Nucleus accumbens (tissue), 56 donors: Measurements from ENCODE around the gene PSMD8.
"Not testable (repeated sequence)": the region's sequence is repeated elsewhere in the genome, so short reads cannot be mapped to it uniquely, and the experiment has no call there.

Source experiments
- DNase-seq, 56 donors: peaks; one replicate each; lab custom pipeline; 2025; lab: John Stamatoyannopoulos, UW

The PSMD8 gene

GRCh38 chr19:38409631-38410133 lies 35.3 kb downstream of the PSMD8 start:
- DNase-seq, result no peak

- DNase-seq, result not testable (repeated sequence)
Measured at GRCh38 chr19:38410407-38410806, 36.0 kb downstream of the PSMD8 start.

DNA sequence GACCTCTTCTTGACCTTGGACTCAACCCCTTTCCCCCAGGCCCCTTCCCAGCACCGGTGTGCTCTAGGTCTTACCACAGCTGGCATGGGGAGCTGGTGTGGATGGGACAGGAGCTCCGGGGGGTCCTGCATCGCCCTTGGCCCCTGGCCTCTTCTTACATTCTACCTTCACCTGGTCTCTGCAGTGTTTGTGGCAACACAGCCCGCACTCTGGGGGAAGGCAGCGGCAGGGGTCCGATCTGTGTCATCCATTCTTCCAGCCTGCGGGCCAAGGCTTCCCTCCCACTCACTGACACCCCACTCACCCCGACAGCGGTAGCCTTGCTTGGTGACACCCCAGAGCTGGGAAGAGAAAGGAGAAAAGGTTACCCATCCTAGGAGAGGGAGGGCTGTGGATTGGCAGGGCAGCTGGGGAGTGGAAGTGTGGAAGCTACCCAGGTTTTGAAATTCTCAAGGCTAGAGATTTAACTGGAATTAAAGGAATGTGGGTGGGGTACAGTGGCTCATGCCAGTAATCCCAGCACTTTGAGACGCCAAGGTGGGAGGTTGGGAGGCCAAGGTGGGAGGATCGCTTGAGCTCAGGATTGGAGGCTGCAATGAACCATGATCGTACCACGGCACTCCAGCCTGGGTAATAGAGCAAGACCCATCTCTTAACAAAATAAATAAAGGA lies 36.8 kb downstream of the PSMD8 start:
- no peak for DNase-seq

DNA sequence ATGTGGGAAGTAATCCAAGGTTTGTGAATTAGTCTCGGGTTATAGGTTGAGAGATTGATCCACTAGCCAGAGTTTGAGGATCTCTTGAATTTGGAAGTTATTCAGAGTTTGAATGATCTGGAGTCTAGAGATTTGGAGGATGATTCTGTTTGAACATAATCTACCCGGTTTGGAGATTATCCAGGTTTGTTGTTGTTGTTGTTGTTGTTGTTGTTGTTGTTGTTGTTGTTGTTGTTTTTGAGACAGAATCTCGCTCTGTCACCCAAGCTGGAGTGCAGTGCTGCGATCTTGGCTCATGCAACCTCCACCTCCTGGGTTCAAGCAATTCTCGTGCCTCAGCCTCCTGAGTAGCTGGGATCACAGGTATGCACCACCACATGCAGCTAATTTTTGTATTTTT lies 37.5 kb downstream of the PSMD8 start:
- not testable (repeated sequence) for DNase-seq

DNA sequence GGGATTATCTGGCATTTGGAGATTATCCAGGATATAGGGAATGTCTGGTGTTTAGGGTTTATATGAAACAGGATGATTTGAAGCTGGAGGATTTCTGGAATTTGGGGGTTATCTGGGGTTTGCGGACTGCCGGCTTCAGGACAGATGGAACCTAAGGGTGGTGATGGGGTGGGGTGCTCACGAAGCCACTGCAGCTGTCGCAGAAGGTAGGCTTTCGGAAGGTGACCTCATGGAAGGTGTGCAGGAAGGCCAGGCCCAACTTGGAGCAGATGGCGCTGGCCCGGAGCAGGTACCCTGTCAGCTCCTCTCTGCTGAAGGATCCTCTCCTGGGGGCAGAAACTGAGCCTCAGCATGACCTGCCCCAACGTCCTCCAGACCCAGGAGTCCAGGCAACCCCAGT lies 38.1 kb downstream of the PSMD8 start:
- no peak for DNase-seq

- DNase-seq, result no peak
Measured at GRCh38 chr19:38412961-38413360, 38.6 kb downstream of the PSMD8 start.

DNA sequence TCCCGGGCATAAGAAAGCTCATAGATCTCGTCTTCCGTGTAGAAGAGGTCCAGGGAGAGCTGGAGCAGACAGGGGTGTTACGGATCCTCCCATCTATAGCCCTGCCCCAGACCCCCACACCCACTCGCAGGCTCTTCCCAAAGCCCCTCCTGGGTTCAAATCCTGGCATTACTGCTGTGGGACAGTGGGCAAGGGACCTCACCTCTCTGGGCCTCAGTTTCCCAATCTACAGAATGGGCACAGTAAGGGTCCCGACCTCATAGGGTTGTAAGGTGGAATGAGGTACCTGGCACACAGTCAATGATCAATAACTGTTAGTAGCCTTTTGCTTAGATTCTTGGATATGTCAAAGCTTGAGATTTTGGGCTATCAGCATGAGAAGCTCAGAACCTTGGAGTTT lies 39.0 kb downstream of the PSMD8 start:
- DNase-seq, result no peak

DNA sequence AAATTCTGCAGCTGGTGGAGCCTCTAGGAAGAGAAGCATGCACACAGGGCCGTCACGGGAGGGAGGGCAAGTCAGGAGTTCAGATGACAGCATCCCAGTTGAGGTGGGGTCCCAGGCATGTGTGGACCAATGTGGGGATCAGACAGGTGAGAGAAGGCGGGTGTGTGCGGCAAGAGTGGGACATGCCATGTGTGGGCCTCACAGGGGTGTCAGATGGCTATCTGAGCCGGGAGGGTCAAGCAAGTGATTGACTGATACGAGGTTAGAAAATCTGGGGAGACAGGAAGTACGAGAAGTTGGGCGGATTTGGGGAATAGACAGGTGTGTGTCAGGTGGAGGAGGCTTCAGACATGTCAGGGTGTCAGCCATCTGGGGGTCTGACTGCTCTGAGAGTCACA lies 42.8 kb downstream of the PSMD8 start:
- no peak for DNase-seq

DNA sequence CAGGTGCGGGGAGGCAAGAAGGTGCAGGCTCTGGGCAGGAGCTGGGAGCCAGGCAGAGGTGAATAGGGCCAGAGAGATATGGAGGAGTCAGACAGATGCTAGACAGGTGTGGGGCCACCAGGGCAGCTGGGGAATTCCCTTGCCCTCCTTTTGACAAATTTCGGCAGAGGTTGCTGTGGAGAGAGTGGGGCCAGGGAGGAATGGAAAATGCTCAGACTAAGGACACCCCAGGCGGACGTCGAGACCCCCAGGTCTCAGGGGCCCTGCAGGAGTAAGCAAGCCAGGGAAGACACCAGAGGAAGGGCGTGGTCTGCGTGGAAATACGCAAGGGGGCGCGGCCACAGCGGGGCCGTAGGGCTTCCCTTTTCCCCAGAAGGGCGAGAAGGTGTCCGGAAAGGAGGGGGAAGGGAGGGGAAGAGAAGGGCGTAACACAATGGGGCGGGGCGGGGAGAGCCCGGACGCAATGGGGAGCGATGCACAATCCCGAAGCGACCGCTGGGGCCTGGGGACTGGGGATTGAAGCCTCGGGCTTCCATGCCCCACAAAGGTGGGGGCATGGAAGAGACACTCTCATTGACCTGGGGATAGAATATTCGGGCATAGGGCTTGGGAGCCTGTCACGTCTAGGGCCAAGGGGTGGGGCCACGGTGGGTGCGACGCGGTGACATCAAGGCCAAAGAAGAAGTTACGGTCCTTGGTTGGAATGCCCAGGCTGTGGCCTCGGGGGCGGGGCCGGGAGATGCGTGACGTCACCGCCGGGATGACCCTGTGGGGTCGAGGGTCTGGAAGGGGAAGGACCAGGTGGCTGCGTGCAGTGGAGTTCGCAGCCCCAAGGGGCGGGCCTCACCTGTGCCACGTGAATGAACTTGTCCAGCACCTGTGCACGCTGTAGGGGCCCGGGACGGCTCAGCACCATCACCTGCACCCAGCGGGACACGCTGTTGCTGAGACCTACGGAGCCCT lies 43.5 kb downstream of the PSMD8 start:
- peak in 5 of 56 donors; percentile 4 to 73 (median 15) for DNase-seq

DNA sequence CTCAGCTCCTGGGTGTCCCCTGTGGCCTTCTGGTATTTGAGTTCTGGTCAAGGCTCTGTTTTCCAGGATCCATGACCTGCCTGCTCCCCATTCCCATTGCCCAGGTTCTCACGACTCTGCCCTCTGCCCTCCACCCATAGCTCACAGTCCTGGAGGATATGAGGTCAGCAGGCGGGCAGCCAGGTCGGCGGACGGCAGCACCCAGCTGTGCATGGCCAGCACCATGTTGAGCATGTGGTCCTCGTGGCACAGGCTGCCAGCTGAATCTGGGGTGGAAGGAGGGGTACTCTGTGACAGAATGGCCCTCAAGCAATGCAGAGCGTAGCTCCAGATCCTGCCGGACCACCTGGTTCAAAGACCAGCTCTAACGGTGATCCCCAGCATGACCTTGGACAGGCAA lies 46.6 kb downstream of the PSMD8 start:
- no peak for DNase-seq

DNA sequence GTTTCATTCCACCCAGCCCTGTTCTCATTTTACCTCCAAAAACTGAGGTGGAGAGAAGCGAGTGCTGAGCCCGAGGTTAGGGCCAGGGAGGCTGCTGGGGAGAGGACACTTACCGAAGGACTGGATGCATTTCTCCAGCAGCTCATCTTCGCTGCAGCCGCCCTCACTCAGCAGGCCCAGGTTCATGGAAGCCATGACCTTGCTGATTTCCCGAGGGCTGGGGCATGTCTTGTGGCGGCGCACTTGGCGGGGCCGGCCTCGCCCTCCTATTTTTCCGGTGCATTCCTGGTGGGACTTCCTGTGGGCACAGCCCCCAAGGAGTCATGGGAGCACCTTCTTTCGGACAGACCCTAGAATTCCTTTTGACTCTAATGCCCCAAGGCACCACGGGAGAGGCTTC lies 47.5 kb downstream of the PSMD8 start:
- no peak for DNase-seq

DNA sequence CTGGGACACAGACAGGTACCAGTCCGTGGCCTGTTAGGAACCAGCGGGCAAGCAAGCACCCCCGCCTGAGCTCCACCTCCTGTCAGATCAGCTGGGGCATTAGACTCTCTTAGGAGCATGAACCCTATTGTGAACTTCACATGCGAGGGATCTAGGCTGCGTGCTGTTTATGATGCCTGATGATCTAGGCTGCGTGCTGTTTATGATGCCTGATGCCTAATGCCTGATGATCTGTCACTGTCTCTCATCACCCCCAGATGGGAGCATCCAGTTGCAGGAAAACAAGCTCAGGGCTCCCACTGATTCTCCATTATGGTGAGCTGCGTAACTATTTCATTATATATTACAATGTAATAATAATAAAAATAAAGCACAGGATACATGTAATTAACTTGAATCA lies 48.1 kb downstream of the PSMD8 start:
- DNase-seq, result no peak

DNA sequence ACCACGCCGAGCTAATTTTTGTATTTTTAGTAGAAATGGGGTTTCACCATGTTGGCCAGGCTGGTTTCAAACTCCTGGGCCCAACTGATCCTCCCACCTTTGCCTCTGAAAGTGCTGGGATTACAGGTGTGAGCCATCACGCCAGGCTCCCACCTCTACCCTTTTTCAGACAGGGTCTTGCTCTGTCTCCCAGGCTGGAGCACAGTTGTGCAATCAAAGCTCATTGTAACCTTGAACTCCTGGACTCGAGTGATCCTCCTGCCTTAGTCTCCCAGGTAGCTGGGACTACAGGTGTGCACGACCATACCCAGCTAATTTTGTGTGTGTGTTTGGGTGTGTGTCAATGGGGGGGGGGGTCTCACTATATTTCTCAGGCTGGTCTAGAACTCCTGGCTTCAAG lies 49.9 kb downstream of the PSMD8 start:
- DNase-seq, result no peak

GRCh38 chr19:38425222-38425809 lies 50.9 kb downstream of the PSMD8 start:
- no peak for DNase-seq

DNA sequence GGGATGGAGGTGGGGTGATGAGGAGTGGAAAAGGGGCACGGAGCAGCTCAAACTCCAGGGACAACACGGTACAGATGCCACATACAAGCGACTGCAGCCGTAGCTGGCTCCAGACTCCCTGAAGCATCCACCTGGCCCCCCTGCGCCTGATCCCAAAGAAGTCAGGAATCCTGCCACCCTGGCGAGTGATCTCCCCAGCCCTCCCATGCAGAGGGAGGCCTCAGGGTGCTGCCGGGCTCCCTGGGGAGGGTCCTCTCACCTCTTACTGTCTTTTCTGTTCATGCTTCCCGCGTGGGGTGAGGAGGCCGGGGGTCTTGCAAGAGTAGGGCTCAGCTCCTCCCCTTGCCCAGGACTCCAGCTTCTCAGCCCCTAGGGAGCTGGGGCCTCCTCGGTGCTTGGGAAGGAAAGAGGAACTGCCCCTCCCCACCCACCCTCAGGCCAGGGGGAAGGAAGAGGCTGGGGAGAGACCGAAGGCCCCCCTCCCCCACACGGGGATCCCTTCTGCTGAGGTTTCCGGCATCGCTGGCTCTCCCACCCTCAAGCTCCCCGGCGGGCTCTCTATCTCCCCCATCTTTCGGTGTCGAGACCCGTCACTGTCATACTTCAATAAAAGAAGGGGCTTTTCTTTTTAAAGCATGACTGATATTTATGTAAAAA lies 51.6 kb downstream of the PSMD8 start, which contains the start of gene RASGRP4:
TSS of gene RASGRP4 (minus strand) at position 410 of the 657 bp plus-strand sequence. CDS start at position 282, 128 bp downstream.
- peak in 17 of 56 donors; percentile 0 to 36 (median 7) for DNase-seq

DNA sequence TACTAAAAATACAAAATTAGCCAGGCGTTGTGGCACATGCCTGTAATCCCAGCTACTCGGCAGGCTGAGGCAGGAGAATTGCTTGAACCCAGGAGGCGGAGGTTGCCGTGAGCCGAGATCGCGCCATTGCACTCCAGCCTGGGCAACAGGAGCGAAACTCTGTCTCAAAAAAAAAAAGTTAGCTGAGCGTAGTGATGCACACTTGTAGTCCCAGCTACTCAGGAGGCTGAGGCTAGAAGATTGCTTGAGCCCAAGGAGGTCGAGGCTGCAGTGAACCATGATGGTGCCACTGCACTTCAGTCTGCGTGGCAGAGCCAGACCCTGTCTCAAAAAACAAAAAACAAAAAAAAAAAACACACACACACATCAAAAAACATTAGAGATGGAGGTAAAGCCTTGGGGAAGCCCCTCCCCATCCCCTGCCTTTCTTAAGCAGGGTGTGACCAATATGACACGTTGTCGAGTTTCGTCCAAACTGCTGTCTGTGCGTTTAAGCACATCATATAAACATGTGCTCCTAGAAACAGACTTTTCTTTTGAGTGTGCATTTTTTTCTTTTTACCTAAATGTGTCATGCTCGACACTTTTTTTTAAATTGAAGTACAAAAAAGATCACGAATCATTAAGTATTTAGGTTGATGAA lies 52.8 kb downstream of the PSMD8 start:
- DNase-seq, result not testable (repeated sequence)

GRCh38 chr19:38429055-38429810 lies 54.9 kb downstream of the PSMD8 start:
- DNase-seq, result no peak

- no peak for DNase-seq
Measured at GRCh38 chr19:38429811-38430156, 55.4 kb downstream of the PSMD8 start.

DNA sequence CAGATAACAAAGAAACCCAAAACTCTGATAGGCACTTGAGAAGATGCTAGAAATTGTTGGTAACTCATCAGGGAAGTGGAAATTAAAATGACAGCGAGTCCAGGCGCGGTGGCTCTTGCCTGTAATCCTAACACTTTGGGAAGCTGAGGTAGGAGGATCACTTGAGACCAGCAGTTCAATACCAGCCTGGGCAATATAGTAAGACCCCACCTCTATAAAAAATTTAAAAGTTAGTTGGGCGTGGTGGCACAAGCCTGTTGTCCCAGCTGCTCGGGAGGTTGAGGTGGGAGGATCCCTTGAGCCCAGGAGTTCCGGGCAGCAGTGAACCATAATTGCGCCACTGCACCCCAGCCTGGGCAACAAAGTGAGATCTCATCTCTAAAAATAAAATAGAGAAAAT lies 56.6 kb downstream of the PSMD8 start:
- DNase-seq, result no peak
